H4 (cell line): ENCODE data around the gene BRINP2. TPM values are rescaled to one million over a fixed set of nuclear protein-coding genes. Genes with fewer than 3 reads are reported as not detected.

Source experiments
- DNase-seq: peaks from one replicate; pipeline ENCODE4 v3.0.0-alpha.2; 2015; ENCODE audit warnings: low spot score
- total RNA-seq: library from RNA; depleted of rRNA; stranded (reverse); fragments of >200 nt; shearing (Covaris generic); gene quantifications from 2 replicates; pipeline ENCODE4 v1.2.3, GENCODE V29; 2014

The BRINP2 gene
- total RNA-seq, 1 experiment from 2014 or later = 0.21 TPM

DNA sequence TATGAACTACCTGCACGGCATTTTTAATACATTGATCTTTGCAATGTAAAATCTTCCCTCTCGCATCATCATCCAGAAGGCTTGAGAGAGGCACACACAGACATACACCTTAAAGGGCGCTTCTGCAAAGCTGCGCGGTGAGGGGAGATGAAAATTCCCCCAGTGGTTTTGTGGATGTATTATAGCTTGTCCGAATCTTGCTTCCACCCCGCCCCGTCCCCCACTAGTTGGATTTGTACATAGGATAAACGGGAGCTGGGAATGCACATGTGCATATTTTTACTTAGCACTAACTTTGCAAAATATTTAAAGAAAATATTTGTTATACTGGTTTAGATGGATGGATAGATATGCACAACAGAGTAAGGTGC lies 5.7 kb upstream of the BRINP2 start:
- no peak for DNase-seq

DNA sequence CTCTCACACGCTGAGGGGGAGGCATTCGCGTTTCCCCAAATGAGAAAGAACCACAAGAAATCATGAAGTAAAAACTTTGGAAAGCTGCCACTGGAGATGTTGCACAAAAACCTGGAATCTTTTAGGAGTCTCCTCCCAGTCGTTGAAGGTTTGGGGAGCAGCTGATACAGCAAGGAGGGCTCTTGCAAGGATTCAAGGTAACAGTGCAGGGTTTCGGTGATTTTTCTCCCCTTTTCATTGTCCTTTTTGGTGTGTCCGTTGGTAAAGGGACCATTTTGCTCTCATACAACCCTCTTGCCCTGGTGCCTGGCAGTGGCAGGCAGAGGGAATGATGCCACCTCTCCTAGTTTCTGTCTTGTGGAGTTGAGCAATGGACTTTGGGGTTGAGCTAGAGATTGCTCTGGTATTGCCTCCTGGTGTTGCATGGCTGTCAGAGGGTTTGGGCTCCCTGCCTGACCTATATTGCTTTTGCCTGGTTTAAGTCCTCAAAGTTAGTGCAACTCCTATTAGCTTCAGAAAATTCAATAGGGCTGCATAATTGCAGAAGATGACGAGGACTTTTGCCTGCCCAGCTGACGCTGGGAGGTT lies 872 bp downstream of the BRINP2 start:
- no peak for DNase-seq

DNA sequence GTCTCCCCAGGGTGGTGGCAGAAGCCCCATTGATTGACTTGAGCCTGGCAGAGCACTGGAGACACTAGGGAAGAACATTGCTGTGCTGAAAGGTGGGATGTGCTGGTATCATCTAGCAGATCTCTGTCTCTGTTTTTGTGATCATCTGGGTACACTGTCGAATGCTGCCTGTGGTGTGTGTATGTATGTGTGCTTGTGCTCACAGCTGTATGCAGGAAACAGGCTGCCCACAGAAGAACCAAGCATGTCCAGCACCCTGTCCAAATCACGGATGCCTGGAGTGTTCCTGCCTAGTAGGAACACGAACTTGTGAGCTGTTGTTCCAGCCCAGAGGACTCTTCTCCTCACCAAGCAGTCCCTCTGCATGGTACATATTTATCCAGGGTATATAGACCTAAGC lies 1.5 kb downstream of the BRINP2 start:
- DNase-seq = no peak

DNA sequence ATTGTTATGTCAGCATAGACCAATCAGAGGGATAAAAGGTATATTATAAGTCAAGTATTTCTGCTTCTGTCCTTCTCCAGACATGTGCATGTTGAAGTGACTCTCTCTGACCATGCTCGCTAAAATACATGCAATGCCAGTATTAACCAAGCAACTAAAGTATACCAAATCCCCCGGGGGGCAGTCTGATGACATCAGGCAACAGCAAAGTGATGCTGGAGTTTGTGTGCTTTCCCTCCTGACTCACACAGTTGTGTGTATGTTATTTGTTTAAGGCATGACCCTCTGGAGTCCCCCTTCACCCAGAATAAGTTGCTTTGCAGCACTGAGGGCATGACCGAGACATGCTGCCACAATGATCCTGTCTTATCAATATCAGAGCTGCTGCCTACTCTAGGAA lies 2.1 kb downstream of the BRINP2 start:
- DNase-seq = no peak

DNA sequence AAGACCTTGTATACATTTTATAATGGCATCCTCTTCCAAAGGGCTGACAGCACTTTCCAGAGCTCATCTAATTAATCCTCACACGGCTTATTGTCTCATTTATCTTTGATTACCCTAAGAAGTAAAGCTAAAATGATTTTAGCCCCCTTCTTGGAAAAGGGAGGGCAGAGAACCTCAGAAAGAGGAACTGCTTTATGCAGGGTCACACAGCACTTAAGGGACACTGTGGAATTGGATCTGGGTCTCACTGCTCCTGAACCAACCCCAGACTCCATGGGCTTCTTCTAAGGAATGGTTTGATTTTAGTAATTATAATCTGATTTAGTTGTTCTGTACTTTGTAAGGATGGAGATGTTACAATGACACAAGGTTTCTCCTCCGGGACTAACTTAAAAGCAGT lies 3.2 kb downstream of the BRINP2 start:
- DNase-seq = no peak

DNA sequence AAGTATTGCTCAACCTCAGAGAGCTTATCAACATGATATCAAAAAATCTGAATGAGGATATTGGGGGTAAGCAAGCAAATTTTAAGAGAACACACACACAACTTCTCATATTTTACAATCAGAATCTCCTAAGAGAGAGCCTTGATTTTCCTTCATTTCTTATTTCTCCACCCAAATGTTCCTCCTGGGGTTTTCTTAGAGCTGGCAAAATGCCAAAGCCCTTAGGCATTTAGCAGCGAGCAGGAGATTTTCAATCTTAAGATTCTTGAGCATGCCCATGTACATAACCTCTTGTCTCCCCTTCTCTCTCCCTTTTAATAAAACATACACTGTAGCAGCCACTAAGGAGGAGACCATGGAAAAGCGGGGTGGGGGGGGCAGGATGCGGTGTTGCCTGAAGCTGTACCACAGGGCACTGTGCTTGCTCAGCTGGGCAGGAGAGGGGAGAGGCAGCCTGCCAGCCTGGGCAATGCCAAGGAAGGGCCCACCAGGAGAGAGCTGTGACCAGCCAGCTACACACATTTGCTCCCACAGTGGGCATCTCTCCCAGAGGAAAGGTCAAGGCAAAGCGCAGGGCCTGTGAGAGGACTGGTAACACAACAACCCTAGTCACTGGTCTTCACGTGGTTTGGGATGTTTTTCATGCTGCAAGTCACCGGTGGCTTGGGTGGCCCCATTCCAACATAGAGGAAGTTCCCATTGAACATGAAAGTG lies 4.3 kb downstream of the BRINP2 start:
- DNase-seq = peak; percentile 3

DNA sequence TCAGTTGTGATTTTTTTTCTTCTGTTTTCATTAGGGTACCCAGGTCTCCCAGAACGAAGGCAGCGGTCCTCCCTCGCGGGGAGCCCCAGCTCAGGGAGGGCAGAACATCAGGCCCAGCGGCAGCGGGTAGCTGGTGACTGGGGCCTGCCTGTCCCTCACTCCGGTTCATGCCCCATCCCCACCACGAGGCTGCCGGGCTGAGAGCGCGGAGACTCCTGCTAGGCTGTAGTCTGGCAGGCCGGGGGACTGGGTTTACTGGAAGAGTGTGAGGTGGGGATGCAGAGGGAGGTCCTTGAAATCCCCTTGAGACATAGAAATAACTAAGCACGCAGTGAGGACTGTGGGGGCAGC lies 10.5 kb downstream of the BRINP2 start:
- DNase-seq = no peak

DNA sequence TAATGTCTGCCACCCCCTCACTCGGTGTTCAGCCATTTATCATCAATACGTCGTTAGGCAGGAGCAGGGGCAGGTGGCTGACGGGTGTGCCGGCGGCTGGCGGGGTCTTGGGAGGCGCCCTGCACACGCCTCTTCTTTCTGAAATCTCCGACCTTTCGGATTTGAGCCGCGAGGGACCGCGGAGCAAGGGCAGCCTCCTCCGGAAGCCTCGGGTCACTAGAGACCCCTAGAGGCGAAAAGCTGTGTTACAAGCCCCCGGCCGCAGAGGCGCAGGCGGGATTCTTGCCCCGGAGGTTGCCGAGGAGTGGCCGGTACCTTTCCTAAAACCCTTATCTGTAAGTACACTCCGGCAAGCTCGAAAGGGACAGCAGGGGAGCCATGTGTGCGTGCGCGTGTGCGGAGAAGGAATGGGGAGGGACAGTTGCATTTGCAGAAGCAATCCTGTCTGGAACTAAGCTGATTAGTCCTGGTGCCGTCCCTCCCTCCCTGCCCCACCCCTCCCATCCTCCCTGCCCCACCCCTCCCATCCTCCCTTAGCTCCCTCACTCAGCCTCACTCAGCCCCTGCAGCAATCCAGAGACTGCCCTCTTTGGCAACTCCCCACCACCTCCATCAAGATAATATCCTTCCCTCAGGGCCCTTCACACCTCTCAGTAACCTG lies 11.0 kb downstream of the BRINP2 start:
- DNase-seq = peak; percentile 27

DNA sequence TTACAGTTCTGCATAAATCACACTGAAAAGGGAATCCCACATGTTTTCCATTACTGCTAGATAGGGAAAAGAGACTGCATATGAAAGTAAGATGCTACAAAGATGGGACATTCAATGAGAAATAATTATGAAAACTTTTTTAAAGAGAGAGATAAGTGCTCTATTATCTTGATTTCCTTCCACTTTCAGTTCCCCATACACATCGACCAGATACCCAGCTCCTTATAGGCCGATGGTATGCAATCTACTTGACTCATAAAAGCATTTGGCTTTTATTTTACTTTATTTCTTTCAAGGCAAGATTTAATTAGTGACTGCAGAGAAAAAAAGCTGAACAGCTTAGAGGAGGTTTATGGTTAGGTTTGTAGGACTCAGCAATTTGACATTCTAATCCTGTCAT lies 13.1 kb downstream of the BRINP2 start:
- DNase-seq = no peak

DNA sequence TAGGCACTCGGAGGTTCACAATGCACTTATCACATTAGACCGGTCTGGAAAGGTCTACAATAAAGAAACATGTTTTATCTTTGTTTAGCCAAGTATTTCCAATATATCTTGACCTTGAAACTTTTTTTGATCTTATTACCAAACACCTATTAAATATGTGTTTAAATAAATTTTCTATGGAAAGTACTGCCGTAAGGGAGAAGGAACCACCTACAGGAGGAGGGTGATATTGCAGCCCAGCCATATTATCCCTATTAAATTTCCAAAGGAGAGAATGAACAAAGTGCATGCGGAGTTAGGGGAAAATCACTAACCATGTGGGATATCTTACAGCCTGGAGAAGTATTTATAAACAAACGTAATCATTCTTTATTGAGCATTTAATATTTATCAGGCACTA lies 14.5 kb downstream of the BRINP2 start:
- no peak for DNase-seq

DNA sequence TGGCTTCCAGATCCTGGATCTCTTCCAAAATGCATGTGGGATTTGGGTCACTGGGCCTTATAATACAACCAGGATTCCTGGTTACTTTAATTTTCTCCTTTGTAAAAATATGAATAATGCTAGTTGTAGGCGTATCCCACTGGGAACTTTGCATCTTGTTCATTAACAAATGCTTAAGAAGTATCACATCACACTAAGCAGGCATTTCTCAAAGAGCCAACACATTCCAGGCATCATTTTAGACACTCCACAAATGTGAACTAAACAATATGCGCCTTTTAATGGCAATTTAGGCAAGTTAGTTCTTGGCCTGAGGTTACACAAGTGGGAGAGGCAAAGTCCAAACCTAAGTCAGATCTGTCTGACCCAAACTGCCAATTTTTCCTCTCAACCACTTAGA lies 15.9 kb downstream of the BRINP2 start:
- no peak for DNase-seq

DNA sequence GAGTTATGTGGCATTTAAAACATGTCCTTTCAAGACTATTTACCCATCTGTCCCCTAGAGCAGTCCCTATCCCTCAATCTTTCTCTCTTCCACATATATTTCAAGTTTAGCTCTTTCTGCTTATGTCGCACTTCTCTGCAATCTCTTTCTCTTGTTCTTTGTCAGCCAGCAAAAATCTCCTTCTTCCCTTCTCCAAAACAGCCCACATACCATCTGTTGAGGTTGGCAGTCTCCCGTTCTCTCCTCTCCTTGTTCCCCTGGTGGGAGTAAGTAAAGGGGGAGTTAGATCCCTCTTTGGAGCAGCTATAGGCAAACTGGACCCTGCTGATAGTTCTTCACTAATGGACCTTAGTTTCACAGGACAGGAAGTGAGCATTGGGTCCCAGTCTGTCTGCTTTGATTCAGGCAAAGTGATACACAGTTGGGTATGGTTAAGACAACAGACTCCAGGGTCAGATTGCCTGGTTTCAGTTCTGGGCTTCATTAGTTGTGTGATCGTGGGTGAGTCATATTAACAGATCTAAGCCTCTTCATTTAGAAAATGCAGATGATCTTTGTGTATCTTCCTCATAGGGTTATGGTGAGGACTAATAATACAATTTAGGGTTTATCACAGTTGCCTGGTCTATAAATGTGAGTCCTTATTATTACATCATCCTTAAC lies 19.7 kb downstream of the BRINP2 start:
- no peak for DNase-seq

DNA sequence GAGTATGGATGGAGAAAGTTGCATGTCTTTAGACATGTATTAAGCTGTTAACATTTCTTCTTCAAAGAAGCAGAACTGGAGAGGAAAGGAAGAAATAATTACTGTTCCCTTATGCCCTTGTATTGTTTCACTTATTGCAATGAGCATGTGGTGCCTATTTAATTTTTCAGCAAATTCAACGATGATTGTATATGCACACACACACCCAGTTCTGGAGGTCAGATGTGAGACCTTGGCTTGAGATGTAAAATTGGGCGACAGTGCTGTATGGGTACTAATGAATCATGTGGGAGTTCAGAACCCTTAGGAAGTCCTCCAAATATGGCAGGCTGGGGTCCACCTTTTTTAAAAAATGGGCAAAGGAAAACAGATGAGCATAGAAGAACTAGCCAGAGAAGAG lies 27.5 kb downstream of the BRINP2 start:
- no peak for DNase-seq

DNA sequence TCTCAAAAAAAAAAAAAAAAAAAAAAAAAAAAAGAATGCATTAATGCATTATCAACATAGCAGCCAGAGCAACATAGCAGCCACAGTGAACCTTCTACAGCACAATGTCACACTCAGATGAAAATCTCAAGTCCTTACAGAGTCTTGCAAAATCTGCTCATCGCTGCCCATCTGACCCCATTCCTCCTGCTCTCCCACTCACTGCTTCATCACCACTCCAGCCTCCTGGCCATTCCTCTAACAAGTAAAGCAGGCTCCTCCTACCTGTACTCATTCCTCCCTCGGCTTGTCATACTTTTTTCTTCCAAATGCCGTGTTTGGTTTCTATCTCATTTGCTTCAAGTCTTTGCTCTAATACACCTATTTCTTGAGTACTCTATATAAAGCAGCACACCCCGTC lies 29.5 kb downstream of the BRINP2 start:
- DNase-seq = no peak

DNA sequence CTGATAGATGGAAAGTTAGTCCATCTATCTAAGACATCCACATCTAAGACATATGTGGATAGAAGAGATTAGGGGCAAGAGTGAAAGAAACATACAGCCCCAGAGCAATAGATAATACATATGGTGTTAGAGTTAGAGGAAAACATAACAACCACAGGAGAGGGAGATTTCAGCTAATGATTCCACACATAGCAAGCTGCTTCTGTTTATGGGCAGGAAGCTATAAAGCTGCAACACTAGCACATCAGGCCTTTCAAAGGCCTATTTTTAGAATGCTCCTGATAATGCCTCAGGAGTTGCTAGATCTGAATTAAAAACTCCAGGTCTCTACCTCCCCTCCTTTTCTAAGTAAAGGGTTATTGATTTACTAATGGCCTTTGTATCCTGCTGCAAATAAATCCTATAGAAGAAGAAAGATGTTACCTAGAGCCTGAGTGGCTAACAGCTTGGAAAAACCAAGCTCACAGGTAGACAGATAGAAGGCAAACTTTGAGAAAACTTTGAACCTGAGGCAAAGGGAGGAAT lies 36.1 kb downstream of the BRINP2 start:
- no peak for DNase-seq

DNA sequence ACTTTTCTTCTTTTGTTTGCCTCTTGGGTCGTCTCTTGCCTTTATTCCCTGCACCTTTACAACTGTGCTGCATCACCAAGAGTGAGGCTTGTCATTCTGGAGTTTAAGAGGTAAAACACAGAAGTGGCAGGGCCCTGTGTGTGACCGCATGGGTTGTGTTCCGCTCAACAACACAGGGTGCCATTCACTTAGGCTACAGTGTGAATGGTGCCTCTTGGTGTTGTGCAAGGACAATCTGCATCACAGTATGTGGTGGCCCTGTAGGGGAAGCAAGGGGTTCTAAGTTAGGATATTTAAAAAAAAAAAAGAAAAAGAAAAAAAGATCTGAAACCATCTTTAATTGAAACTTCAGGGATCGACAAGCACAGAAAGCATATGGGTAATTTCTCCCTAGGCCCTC lies 38.2 kb downstream of the BRINP2 start:
- DNase-seq = no peak

DNA sequence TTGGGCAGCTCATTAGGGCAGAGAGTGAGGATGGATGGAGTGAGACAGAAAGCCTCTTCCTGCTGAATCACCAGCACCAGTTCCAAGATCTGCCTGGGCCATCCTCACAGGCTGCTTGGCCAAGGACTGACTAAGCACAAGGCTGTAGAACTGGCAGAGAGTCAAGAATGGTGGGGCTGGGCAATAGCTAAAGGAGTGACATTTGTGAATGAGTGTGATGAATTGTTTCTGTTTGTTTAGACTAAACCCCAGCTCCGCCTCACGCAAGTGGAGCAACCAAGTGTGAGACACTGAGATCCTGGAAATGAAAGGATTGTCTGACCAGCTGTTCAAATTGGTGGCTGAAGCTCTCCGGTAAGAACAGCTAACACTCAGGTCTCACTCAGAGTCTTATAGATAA lies 38.6 kb downstream of the BRINP2 start:
- DNase-seq = peak; percentile 99

DNA sequence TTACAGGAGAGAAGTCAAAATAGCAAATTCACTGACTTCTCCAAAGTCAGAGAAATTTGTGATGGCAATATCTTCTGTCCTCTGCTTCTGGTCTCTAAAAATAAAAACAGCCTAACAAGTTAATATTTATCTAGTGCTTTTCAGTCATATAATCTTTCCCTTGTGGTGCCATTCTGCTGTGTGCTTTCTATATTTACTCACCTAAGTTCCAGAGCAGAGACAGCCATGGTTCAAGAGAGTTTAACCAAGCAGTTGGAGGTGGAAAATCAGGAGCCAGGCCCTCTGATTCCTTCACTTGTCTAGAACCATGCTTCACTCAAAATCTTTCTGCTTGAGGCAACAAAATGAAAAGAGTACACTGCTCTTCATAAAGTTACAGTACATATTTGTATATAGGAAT lies 39.3 kb downstream of the BRINP2 start:
- DNase-seq = no peak

DNA sequence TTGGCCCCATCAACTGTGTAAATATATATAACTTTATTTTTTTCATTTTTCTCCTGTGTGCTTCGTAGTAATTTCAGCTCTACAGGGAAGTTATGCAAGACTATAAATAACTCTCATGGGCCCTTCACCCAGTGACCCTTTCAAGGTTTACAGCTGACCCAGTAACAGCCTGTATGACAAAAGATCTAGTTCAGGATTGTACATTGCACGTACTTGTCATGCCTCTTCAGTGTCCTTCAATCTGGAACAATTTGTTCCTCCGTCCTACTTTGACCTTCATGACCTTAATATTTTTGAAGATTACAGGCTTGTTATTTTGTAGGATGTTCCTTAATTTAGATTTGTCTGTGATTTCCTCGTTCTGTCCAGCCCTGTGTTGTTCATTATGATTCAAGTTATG lies 40.5 kb downstream of the BRINP2 start:
- DNase-seq = no peak

DNA sequence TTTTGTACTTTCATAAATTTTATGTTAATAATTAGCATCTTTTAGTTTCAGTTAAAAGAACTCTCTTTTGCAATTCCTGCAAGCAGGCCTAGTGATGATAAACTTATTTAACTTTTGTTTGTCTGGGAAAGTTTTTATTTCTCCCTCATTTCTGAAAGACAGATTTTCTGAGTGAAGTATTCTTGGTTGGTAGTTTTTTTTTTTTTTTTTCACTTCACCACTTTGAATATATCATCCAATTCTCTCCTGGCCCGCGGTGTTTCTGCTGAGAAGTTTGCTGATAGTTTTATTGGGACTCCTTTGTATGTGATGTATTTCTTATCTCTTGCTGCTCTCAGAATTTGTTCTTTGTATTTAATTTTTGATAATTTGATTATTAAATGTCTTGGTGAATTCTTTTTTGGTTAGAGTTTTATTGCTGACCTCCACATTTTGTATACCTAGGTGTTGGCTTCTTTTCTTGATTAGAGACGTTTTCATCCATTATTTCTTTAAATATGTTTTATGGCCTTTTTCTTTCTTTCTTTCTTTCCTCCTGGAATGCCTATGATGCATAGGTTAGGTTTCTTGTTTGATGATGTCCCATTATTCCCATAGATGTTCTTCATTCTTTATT lies 45.9 kb downstream of the BRINP2 start:
- no peak for DNase-seq

DNA sequence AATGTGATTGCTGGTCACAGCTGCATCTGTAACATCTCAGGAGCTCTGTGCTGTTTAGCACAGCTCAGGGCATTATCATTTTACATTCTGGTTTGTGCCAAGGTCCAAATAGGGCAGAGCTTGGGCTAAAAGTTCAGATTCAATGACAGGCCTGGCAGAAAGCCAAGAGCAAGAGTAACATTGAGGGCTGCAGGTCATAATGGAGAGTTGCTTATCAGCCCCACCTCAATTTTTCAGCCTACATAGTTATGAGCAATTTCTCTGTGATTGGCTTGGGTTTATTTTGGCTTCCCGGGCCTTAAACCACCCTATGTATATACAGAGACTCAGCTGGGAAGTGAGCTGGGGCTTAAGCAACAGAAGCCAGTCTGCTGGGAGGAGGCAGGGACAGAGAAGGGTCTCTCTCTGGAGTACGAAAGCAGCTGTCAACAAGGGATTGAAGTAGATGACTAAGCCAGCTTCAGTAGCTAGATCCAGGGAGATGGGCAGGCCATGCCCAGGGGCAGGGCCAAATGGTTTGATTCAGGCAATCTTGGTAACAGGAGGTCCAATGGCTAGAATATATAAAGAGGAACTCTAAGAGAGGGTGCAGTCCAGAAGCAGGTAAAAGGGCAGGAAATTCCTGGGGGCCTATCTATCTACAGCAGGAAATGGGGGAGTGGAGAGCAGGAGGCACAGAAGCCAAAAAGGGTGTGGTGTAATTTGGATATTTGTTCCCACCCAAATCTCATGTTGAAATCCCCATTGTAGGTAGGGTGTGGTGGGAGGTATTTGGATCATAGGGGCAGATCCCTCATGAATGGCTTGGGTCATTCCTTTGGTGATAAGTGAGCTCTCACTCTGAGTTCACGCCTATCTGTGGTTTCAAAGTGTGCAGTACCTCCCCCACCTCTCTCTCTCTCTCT lies 49.0 kb downstream of the BRINP2 start:
- DNase-seq = peak; percentile 46
